Suppressor macrophage (primary cell): ENCODE measurements around the gene RPL36A.

ENCODE experiments used
- DNase-seq, 4 experiments: peaks; one replicate each; pipeline ENCODE4 v3.0.0-alpha.2; 2020 to 2022

RPL36A gene

GRCh38 chrX:101393530-101394305, 2.9 kb downstream of the RPL36A start:
- DNase-seq = no peak

- DNase-seq = no peak
Observed at GRCh38 chrX:101394372-101394771, 3.6 kb downstream of the RPL36A start.

- peak; percentile 35 to 77 (median 56) for DNase-seq
Observed at GRCh38 chrX:101395789-101396188, 5.0 kb downstream of the RPL36A start.

- DNase-seq = no peak
Observed at GRCh38 chrX:101397779-101398178, 7.0 kb downstream of the RPL36A start.

- no peak for DNase-seq
Observed at GRCh38 chrX:101398694-101399093, 7.9 kb downstream of the RPL36A start.

GRCh38 chrX:101399825-101400224, 9.0 kb downstream of the RPL36A start:
- no peak for DNase-seq

- peak; percentile 42 to 62 (median 50) for DNase-seq
Observed at GRCh38 chrX:101407167-101407747, 16.4 kb downstream of the RPL36A start.

- peak; percentile 92 to 98 (median 96) for DNase-seq
Observed at GRCh38 chrX:101407748-101408531, 17.1 kb downstream of the RPL36A start, which contains the start of the genes GLA and HNRNPH2. Gene GLA, minus strand, starts transcription at chrX:101407925. Its CDS starts 22 bp downstream, at chrX:101407903. Gene HNRNPH2, plus strand, starts transcription at chrX:101408222. Its CDS starts 3,767 bp downstream, at chrX:101411989.

- no peak for DNase-seq
Observed at GRCh38 chrX:101408532-101408841, 17.7 kb downstream of the RPL36A start.

GRCh38 chrX:101409043-101409442, 18.2 kb downstream of the RPL36A start:
- DNase-seq = peak in 2 of 4 experiments; percentile 11 to 28

- DNase-seq = no peak
Observed at GRCh38 chrX:101410461-101410860, 19.6 kb downstream of the RPL36A start.

GRCh38 chrX:101411984-101412383, 21.2 kb downstream of the RPL36A start:
- peak in 3 of 4 experiments; percentile 7 to 51 (median 43) for DNase-seq

- DNase-seq = peak; percentile 60 to 82 (median 74)
Observed at GRCh38 chrX:101415180-101416145, 24.7 kb downstream of the RPL36A start.

GRCh38 chrX:101416691-101417090, 25.9 kb downstream of the RPL36A start:
- DNase-seq = no peak

- DNase-seq = no peak
Observed at GRCh38 chrX:101417190-101417589, 26.4 kb downstream of the RPL36A start.

GRCh38 chrX:101417981-101418841, 27.4 kb downstream of the RPL36A start:
- peak; percentile 66 to 84 (median 72) for DNase-seq

GRCh38 chrX:101419489-101419888, 28.7 kb downstream of the RPL36A start:
- no peak for DNase-seq

- no peak for DNase-seq
Observed at GRCh38 chrX:101427954-101428353, 37.1 kb downstream of the RPL36A start.

GRCh38 chrX:101429934-101430333, 39.1 kb downstream of the RPL36A start:
- no peak for DNase-seq

- DNase-seq = no peak
Observed at GRCh38 chrX:101430457-101431078, 39.8 kb downstream of the RPL36A start.

GRCh38 chrX:101442085-101442484, 51.3 kb downstream of the RPL36A start:
- DNase-seq = peak; percentile 50 to 77 (median 72)
